Ureter (tissue), 1 donor: ENCODE measurements around the gene VIPR1. TPM values are rescaled to one million over a fixed set of nuclear protein-coding genes. Genes with fewer than 3 reads are reported as not detected.
A peak's percentile ranks its signal among the peaks of the same experiment; 100 is the strongest.

Source experiments
- DNase-seq: peaks from one replicate; pipeline ENCODE4 v3.0.0-alpha.2; 2020; ENCODE audit warnings: low spot score
- total RNA-seq: library from RNA; stranded (reverse); gene quantifications from one replicate; pipeline ENCODE4 v1.2.4, GENCODE V29; 2023
- donor health status: DM: yes; HTN: yes; CAD: no.

Gene VIPR1
- total RNA-seq, 1 donor from 2014 or later, result 72.7 TPM

GRCh38 chr3:42510325-42510724 lies 7.9 kb downstream of the VIPR1 start:
- no peak for DNase-seq

DNA sequence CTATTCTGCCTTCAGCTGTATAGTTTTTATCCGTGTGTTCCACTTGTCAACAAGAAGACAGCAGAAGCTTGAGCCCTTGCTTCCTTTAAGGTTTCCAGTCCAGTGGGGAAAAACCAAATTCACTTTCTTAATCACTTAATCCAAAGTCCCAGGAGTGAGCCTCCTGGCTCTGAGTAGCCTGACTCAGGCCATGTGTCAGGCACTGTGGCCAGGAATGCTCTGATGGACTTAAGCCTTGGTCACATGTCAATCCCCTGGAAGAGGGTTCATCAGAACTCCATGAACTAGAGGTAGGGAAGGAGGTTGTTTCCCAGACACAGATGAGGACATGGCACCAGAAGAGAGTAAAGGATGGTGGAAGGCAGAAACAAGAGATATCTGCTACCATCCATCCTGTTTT lies 8.8 kb downstream of the VIPR1 start:
- DNase-seq, result no peak

DNA sequence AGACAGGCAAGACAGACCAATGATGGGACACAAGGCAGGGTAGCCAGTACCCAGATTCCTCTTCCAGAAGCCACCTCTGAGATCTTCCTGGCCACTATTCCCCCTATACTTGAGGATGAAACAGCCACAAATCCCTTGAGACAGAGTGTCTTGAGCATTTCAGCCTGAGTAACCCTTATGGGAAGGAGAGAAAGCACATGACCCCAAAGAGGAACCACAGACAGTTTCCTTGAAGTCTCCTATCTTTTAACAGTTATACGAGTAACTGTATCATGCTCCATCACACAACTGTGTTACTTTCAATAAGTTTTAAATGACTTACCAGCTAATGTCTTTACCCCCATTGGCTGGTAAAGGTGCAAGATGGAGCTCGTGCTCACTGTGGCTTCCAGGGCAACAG lies 9.3 kb downstream of the VIPR1 start:
- DNase-seq, result no peak

GRCh38 chr3:42513121-42513520 lies 10.7 kb downstream of the VIPR1 start:
- no peak for DNase-seq

DNA sequence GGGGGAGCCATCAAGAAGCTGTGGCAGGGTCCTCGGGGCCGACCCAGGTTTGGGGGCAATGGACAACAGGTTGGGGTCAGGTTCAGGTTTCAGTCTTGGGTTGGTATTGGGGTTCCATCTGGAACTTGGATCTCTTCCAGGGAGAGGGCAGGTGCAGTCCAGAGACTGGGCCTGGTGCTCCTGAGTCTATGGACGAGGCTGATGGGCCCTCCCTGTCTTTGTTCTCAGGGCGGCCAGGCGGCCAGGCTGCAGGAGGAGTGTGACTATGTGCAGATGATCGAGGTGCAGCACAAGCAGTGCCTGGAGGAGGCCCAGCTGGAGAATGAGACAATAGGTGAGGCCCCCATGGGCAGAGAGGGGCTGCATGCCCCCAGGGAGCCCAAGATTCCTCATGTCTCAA lies 11.1 kb downstream of the VIPR1 start:
- DNase-seq, result no peak

DNA sequence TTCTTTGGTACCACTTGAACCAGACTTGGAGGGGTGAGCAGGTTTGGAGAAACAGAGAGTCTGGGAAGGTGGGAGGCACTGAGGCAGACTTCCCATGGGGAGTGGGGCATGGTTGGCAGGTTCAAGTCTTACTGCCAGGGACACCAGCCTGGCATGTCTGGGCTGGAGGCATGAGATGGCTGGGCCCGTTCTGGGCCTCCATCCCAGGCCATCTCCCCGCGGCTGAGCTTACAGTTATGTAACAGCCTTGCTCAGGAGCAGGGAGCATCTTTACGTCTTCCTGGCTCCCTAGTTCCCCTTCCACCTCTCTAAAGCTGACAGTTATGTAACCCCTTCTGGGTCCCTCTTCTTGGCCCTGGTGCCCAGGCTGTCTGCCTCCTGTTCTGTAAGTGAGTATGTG lies 12.4 kb downstream of the VIPR1 start:
- DNase-seq, result no peak

DNA sequence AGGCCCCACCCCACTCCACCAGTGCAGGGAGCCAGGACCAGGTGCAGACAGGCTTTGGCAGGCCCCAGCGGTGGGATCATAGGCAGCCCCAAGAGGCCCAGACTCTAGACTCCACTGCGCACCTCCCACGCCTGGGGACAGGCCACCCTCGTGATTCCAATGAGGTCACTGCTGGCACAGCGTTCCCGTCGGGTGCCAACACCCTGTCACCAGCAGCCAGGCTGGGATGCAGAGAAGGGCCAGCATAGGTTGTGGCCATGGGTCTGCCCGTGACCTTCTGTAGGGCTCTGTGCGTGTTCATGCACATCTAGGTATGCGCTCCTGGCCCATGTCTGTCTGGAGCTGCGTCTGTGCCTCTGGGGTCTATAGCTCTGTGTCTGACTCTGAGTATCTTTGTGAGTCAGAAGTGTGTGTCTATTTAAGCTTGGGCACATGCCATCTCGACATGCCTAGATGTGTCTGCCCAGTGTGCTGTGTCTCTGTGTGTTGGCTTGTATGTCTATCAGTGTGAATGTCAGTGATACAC lies 13.0 kb downstream of the VIPR1 start:
- DNase-seq, result peak; percentile 70

- no peak for DNase-seq
Measured at GRCh38 chr3:42515976-42516375, 13.5 kb downstream of the VIPR1 start.

GRCh38 chr3:42516443-42516842 lies 14.0 kb downstream of the VIPR1 start:
- DNase-seq, result no peak

- no peak for DNase-seq
Measured at GRCh38 chr3:42517117-42517516, 14.7 kb downstream of the VIPR1 start.

- DNase-seq, result no peak
Measured at GRCh38 chr3:42518800-42519567, 16.5 kb downstream of the VIPR1 start.

DNA sequence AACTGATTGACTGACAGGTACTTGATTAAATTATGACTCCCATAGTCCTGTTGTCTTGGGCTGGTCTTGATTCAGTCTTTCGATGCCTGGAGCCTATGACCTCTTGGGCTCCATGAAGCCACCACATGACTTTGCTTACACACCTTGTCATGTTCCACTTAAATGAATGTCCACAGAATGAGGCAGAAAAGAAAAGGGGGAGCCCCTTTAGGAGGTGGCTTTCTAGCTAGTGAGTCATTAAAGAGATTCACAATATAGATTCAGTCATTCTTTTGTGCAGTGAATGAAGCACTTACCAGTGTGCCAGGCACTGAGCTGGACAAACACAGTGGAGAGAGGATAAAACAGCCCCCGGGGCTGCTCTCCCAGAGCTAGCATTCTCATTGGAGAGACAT lies 17.1 kb downstream of the VIPR1 start:
- DNase-seq, result no peak

GRCh38 chr3:42520336-42520735 lies 17.9 kb downstream of the VIPR1 start:
- no peak for DNase-seq

- no peak for DNase-seq
Measured at GRCh38 chr3:42520906-42521305, 18.5 kb downstream of the VIPR1 start.

- DNase-seq, result no peak
Measured at GRCh38 chr3:42524751-42525150, 22.3 kb downstream of the VIPR1 start.

DNA sequence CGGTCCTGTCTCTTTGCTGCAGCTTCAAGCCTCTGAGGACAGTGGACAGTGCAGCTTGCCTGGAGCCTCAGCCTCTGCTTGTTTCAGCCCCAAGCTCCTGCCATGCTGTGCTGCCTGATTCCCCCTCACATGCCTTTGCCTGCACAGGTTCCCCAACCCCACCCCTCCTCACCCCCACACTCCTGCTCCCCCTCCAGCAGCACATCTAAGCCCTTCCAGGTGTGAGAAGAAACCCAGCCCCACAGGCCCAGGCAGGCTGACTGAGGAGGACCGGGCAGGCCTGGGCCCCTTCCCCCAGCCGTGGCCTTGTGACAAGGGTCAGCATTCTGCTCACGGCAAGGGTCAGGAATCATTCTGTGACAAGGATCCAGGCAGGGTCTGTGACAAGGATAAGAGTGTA lies 22.8 kb downstream of the VIPR1 start:
- no peak for DNase-seq

DNA sequence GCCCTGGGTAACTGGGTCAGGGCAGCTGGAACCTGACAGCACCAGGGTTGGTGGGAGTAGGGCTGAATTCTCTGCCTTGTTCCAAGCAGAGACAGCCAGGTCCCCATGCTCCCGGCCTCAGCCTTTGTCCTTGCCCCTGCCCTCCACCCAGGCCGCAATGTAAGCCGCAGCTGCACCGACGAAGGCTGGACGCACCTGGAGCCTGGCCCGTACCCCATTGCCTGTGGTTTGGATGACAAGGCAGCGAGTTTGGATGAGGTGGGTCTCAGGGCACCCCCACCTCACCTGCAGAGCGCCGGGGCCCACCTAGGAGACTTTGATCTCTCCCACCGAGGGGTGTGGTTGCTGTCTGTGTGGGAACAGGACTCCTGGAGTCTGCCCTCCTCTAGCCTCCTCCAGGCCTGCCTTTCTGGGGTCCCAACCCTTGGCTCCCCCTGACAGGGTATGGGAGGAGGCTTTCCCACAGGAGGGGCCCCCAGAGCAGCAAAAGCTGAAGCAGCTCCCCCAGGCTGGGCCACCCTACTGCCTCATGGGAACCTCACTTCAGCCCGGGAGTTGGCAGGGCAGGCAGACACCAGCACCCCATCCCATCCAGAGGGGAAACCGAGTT lies 23.4 kb downstream of the VIPR1 start:
- DNase-seq, result no peak

DNA sequence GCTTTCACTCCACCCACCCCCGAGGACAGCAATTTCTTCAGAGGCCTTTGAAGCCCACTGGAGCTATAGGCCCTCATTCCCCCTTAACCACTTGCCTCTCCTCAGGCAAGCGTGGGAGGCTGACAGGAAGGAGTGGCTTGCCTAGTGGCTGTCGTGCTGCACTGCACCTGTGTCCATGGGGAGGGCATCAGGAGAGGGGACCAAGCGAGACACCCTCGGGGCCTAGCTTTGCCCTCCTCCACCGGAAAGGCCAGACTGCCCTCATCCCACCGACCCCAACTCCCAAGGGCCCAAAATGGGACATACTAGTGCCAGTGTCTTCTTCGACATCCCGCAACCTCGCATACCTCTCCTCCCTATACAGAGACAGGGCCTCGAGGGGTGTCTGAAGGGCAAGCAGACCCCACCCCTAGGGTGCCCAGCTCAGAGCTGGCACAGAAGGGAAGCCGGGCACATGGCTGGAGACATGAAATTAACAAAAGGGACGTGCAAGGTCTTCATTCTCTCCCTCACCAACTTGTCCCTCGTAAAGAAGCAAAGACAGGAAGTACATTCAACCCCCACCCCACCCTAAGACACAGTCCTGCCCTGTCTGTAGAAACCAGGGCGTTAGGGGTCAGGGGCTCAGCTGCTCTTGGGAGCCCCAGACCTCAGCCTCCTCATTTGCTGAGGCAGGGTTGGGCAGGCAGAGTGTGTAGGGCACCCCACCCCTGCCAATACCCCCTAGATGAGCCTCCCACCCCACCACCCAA lies 24.3 kb downstream of the VIPR1 start:
- DNase-seq, result no peak

DNA sequence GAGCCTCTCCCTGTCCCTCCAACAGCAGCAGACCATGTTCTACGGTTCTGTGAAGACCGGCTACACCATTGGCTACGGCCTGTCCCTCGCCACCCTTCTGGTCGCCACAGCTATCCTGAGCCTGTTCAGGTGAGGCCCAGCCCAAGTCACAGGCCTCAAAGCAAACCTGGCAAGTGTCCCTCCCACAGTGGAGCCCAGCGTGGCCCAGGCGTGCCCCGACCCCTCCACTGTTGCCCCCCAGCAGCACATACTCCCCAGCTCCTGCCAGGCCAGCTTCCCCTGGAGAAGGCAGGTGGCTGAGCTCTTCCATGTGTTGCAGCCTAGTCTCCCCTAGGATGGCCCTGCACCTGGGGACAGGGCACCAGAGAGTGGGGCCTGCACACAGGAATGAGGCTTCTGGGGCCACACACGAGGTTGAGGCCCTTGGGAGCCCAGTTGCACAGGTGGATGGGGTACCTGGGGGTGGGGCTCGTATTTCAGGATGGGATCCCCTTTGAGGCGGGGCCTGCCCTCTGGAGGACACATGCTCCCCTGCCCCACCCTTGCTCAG lies 25.0 kb downstream of the VIPR1 start:
- DNase-seq, result no peak

- no peak for DNase-seq
Measured at GRCh38 chr3:42529468-42529867, 27.0 kb downstream of the VIPR1 start.

GRCh38 chr3:42530073-42530472 lies 27.6 kb downstream of the VIPR1 start:
- no peak for DNase-seq

GRCh38 chr3:42531470-42531869 lies 29.0 kb downstream of the VIPR1 start:
- no peak for DNase-seq
